Pancreas (tissue), 10 donors: Measurements from ENCODE around the gene TMEM250. TPM values are rescaled to one million over a fixed set of nuclear protein-coding genes. Genes with fewer than 3 reads are reported as not detected.

ENCODE experiments used
- ATAC-seq, 4 donors: fragments of 200-7000 bp; cut with Tn5 transposase; one replicate each; pipeline versions ENCODE4 v1.8.0 to v1.9.1; 2020; ENCODE audit warnings: mild to moderate bottlenecking in 4 of 4, moderate library complexity in 4 of 4
- DNase-seq, 6 donors: peaks; one replicate each; pipeline ENCODE4 v3.0.0-alpha.2; 2020
- FAIRE-seq: peaks from 2 replicates; lab custom pipeline; 2012; peaks lifted over from hg19 to GRCh38; lab: Jason Lieb, UNC
- H3K27ac ChIP-seq, 4 donors: fragments of 200-600 bp; sonication (generic); 1 replicate in 3 of 4; 2 replicates in 1 of 4; pipeline versions ENCODE4 v1.5.0 to v1.8.0; 2020
- H3K27me3 ChIP-seq, 4 donors: fragments of 200-600 bp; one replicate each; pipeline ENCODE4 v1.8.0; 2021
- H3K36me3 ChIP-seq, 3 donors: fragments of 200-600 bp; sonication (generic) in 1 of 3; one replicate each; pipeline versions ENCODE4 v1.5.0 to v1.8.0; 2020 to 2021
- H3K4me1 ChIP-seq, 3 donors: fragments of 200-600 bp; one replicate each; pipeline ENCODE4 v1.8.0; 2021
- H3K4me3 ChIP-seq, 4 donors: fragments of 200-600 bp; sonication (generic) in 2 of 4; one replicate each; pipeline versions ENCODE4 v1.5.0 to v1.8.0; 2020 to 2021
- H3K9me3 ChIP-seq, 4 donors: fragments of 200-600 bp; one replicate each; pipeline ENCODE4 v1.8.0; 2021
- WGBS, 2 donors: extraction: QIAGEN DNeasy Blood & Tissue Kit; methylation state at CpG; one replicate each; pipeline ENCODE4 v1.1.7; 2013; 5-methylcytosine and 5-hydroxymethylcytosine counted together
- intact Hi-C, 3 donors: fragments of 100-400 bp; cut with DNase I; formaldehyde crosslinking; loops; one replicate each; pipeline versions ENCODE4 v1.11.1 to v1.14.2; 2022
- polyA plus RNA-seq, 2 donors: library from polyadenylated mRNA; stranded (reverse); fragments of 200-250 nt; gene quantifications; one replicate each; pipeline ENCODE4 v1.2.3, GENCODE V29; 2013
- total RNA-seq, 6 donors: library from RNA; stranded (reverse); fragmentation: NEBNext Ultra II Directional in 4 of 6; extraction: Animal tissue kit (Norgen Biotek cat#: 25700) in 4 of 6; gene quantifications; one replicate each; pipeline versions ENCODE4 v1.2.1 to v1.2.4, GENCODE V29; 2021 to 2023
- TF ChIP-seq, protein P1 (sequence below), 4 donors: fragments of 200-600 bp; sonication (generic) in 3 of 4; IDR thresholded peaks; one replicate each; pipeline versions ENCODE4 v1.5.0 to v1.8.0; 2021; ENCODE audit warnings: antibody characterized with exemption in 4 of 4
- donor health status: healthy with polysubstance abuse.
- donor health status: DM: no; HTN: no; CAD: no; lungs with moderate emphysema.
- donor health status: DM: no; HTN: no; CAD: no.
- donor health status: control.
- donor health status: control.
- donor health status: Bipolar disorder and iron deficiency.
- donor health status: DM: yes; HTN: yes; CAD: no.
- donor health status: DM: no; HTN: no; CAD: no.
- donor health status: DM: no; HTN: no; CAD: no.
- donor health status: DM: yes; HTN: yes; CAD: no.

TMEM250 gene
- total and polyA plus RNA-seq, 8 donors: 8.0 to 17.8 (median 11.8) TPM

- WGBS, 2 donors: 23 to 24% methylated on average over 16 of the region's 16 CpGs
- peak overlapping the region; percentile 75 to 89 (median 78) for H3K27ac ChIP-seq
- TF ChIP-seq, protein P1, sequence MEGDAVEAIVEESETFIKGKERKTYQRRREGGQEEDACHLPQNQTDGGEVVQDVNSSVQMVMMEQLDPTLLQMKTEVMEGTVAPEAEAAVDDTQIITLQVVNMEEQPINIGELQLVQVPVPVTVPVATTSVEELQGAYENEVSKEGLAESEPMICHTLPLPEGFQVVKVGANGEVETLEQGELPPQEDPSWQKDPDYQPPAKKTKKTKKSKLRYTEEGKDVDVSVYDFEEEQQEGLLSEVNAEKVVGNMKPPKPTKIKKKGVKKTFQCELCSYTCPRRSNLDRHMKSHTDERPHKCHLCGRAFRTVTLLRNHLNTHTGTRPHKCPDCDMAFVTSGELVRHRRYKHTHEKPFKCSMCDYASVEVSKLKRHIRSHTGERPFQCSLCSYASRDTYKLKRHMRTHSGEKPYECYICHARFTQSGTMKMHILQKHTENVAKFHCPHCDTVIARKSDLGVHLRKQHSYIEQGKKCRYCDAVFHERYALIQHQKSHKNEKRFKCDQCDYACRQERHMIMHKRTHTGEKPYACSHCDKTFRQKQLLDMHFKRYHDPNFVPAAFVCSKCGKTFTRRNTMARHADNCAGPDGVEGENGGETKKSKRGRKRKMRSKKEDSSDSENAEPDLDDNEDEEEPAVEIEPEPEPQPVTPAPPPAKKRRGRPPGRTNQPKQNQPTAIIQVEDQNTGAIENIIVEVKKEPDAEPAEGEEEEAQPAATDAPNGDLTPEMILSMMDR (IDR thresholded peaks at IDR 0.05): no peak
- DNase-seq: peak in 2 of 6 donors; percentile 52 to 77
- peaks cover 0 to 17% (median 11%) of the 10 kb centered on the region in 3 donors for H3K4me1 ChIP-seq
- H3K4me3 ChIP-seq: peak overlapping the region; percentile 74 to 86 (median 80)
- no peaks in the 10 kb centered on the region for H3K36me3 ChIP-seq
- FAIRE-seq: no peak
- H3K9me3 ChIP-seq: no peaks in the 10 kb centered on the region
- intact Hi-C loops: no loop called here
- ATAC-seq: peak; percentile 25 to 50 (median 40)
- no peaks in the 10 kb centered on the region for H3K27me3 ChIP-seq
Measured at GRCh38 chr9:136093346-136093986, 25.2 kb downstream of the TMEM250 start.

- Histone ChIP-seq H3K4me3 (no peak overlapping the region), H3K36me3 (no peaks in the 10 kb centered on the region), H3K27ac (peak overlapping the region in 2 of 4 donors; percentile 75 to 79), H3K9me3 (no peaks in the 10 kb centered on the region), H3K4me1 (peaks cover 0 to 17% (median 11%) of the 10 kb centered on the region in 3 donors), H3K27me3 (no peaks in the 10 kb centered on the region)
- no peak for ATAC-seq
- peak in 1 of 6 donors; percentile 23 for DNase-seq
- FAIRE-seq: no peak
- TF ChIP-seq, protein P1 (IDR thresholded peaks at IDR 0.05): no peak
- WGBS, 2 donors: 81 to 84% methylated on average over 9 of the region's 9 CpGs
- intact Hi-C loops: no loop called here
Measured at GRCh38 chr9:136092741-136093140, 25.9 kb downstream of the TMEM250 start.

DNA sequence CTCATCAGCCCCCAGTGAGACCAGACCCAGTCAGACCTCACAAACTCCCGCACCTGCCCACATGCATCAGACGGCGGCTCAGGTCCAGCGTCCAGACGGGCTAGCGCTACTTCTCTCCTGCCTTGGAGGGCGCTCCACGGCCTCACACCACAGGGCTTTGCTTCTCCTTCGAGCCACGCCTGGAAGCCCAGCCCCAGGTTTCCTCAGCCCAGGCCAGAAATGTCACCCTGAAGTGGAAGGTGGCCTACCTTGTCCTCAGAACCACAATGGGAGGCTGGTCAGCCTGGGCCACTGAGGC is 26.4 kb downstream of the TMEM250 start:
- WGBS, 2 donors: 80 to 82% methylated on average over 10 of the region's 10 CpGs
- DNase-seq (peak in 1 of 6 donors; percentile 23), FAIRE-seq (no peak), ATAC-seq (no peak)
- no peak overlapping the region for H3K4me3 ChIP-seq
- no peaks in the 10 kb centered on the region for H3K9me3 ChIP-seq
- TF ChIP-seq, protein P1 (IDR thresholded peaks at IDR 0.05): no peak
- peak overlapping the region in 2 of 4 donors; percentile 17 to 64 for H3K27ac ChIP-seq
- no peaks in the 10 kb centered on the region for H3K36me3 ChIP-seq
- intact Hi-C loops: no loop called here
- peaks cover 0 to 17% (median 11%) of the 10 kb centered on the region in 3 donors for H3K4me1 ChIP-seq
- no peaks in the 10 kb centered on the region for H3K27me3 ChIP-seq

DNA sequence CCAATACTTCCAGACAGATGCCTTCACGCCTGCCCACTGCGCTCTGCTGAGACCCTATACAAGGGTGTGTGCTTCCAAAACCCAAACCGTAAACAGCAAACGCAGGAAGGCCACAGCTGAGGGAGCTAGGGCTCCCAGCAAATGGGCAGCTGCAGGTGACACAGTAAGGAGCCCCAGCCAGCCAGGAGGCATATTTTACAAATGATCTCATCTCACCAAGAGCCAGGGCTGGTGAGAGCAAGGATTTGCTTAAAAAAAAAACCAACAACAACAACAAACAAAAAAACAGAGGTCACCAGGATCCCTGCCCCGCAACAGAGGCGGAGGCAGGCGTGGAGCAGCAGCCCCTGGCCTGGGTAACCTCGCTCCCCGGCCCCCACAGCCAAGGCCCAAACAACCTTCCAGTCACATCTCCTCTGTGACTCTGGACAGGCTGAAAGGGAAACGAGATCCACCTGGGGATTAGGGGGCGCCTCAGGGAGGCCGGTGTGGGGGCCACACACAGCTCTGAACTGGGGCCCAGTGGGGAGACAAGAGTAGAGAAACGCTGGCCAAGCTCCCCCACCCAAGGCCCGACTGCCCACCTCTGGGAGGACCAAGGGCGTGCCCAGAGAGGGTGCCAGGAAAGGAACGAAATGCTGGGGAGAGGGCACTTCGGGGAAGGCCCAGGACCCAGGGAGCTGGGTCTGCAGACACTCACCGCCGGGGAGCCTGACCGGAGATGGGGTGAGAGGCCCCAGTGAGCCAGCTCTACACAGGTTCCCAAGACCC is 26.9 kb downstream of the TMEM250 start:
- intact Hi-C loops: no loop called here
- Histone ChIP-seq H3K9me3 (no peaks in the 10 kb centered on the region), H3K27ac (peak overlapping the region; percentile 39 to 64 (median 58)), H3K4me1 (peaks cover 0 to 17% (median 11%) of the 10 kb centered on the region in 3 donors), H3K36me3 (no peaks in the 10 kb centered on the region), H3K27me3 (no peaks in the 10 kb centered on the region), H3K4me3 (no peak overlapping the region)
- DNase-seq (peak in 1 of 6 donors; percentile 43), ATAC-seq (peak in 1 of 4 donors; percentile 16), FAIRE-seq (no peak)
- TF ChIP-seq, protein P1 (IDR thresholded peaks at IDR 0.05): no peak
- WGBS, 2 donors: 77 to 81% methylated on average over 20 of the region's 20 CpGs
